H1 (cell line): Measurements from ENCODE around the gene NIPAL3. TPM values are rescaled to one million over a fixed set of nuclear protein-coding genes. Genes with fewer than 3 reads are reported as not detected.

Experiments used
- ASH2L ChIP-seq: fragments of 200-600, 300-600 bp; sonication (generic); IDR thresholded peaks from one replicate; pipeline ENCODE4 v1.7.1; 2017; ENCODE audit warnings: low read length
- CBX5 ChIP-seq: fragments of 300-800, 300-1000 bp; sonication (generic); IDR thresholded peaks from 2 replicates; pipeline ENCODE4 v1.7.1; 2016; ENCODE audit warnings: antibody characterized with exemption, low read length, low read depth
- POLR2AphosphoS5 ChIP-seq: IDR thresholded peaks from 2 replicates; pipeline ENCODE4 v1.6.1; 2011; ENCODE audit warnings: low read depth, low read length
- polyA plus RNA-seq, 7 experiments: library from polyadenylated mRNA; depleted of rRNA in 3 of 7; stranded (reverse) in 5 of 7; unstranded in 2 of 7; fragments of >200 nt in 5 of 7; fragments of 200-250 nt in 2 of 7; gene quantifications; 1 replicate in 5 of 7; 2 replicates in 1 of 7; 4 replicates in 1 of 7; pipeline versions ENCODE4 v1.2.1 to v1.2.3, GENCODE V29; 2011 to 2013; ENCODE audit warnings: missing spikeins in 2 of 7, mixed read lengths in 2 of 7
- total RNA-seq: library from RNA; stranded (reverse); fragmentation: NEBNext Ultra II Directional; extraction: Animal tissue kit (Norgen Biotek cat#: 25700); gene quantifications from 2 replicates; pipeline ENCODE4 v1.2.1, GENCODE V29; 2021
- TF ChIP-seq, protein P1 (sequence below): fragments of 300-600 bp; sonication (generic); IDR thresholded peaks from 2 replicates; pipeline ENCODE4 v1.7.1; 2012; ENCODE audit warnings: low read length, moderate library complexity, mild to moderate bottlenecking, inconsistent platforms; ENCODE audit not compliant: insufficient replicate concordance

Gene NIPAL3
- total and polyA plus RNA-seq, 2 of the 8 experiments (the other 6 are each of a cell fraction or from before 2014, with no cell fraction given), result 8.8 to 11.0 TPM

DNA sequence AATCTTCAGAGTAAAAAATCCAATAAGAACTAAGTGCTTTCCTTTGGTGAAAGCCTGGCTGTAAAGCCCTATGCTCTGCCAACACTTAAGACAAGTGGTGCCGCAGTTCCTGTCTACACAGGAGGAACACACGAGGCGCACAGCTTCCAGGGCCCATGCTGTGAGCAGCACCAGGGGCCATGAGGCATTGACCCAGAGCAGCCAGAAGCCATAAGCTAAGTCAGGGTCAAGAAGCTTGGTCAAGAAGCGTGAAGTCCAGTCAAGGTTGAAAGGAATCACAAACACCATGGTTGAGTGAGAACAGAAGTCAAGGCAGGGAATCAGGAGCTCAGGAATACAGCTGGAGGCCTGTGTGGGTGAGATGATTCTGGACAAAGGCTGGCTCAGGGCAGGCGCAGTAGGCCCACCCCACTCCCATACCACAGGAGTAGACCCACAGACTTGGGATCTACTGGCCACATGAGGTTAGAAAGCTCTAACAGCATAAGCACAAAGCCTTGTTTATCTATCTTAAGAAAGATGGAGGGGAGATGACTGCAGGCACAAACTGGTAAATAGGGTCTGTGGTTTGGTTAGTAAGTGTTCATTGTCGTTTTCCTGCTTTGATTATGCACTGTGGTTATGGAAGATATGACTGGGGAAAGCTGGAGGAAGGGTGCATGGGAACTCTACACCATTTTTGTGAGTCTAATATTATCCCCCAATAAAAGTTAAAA, 44.1 kb downstream of the NIPAL3 start (continued):
- TF ChIP-seq, protein P1, sequence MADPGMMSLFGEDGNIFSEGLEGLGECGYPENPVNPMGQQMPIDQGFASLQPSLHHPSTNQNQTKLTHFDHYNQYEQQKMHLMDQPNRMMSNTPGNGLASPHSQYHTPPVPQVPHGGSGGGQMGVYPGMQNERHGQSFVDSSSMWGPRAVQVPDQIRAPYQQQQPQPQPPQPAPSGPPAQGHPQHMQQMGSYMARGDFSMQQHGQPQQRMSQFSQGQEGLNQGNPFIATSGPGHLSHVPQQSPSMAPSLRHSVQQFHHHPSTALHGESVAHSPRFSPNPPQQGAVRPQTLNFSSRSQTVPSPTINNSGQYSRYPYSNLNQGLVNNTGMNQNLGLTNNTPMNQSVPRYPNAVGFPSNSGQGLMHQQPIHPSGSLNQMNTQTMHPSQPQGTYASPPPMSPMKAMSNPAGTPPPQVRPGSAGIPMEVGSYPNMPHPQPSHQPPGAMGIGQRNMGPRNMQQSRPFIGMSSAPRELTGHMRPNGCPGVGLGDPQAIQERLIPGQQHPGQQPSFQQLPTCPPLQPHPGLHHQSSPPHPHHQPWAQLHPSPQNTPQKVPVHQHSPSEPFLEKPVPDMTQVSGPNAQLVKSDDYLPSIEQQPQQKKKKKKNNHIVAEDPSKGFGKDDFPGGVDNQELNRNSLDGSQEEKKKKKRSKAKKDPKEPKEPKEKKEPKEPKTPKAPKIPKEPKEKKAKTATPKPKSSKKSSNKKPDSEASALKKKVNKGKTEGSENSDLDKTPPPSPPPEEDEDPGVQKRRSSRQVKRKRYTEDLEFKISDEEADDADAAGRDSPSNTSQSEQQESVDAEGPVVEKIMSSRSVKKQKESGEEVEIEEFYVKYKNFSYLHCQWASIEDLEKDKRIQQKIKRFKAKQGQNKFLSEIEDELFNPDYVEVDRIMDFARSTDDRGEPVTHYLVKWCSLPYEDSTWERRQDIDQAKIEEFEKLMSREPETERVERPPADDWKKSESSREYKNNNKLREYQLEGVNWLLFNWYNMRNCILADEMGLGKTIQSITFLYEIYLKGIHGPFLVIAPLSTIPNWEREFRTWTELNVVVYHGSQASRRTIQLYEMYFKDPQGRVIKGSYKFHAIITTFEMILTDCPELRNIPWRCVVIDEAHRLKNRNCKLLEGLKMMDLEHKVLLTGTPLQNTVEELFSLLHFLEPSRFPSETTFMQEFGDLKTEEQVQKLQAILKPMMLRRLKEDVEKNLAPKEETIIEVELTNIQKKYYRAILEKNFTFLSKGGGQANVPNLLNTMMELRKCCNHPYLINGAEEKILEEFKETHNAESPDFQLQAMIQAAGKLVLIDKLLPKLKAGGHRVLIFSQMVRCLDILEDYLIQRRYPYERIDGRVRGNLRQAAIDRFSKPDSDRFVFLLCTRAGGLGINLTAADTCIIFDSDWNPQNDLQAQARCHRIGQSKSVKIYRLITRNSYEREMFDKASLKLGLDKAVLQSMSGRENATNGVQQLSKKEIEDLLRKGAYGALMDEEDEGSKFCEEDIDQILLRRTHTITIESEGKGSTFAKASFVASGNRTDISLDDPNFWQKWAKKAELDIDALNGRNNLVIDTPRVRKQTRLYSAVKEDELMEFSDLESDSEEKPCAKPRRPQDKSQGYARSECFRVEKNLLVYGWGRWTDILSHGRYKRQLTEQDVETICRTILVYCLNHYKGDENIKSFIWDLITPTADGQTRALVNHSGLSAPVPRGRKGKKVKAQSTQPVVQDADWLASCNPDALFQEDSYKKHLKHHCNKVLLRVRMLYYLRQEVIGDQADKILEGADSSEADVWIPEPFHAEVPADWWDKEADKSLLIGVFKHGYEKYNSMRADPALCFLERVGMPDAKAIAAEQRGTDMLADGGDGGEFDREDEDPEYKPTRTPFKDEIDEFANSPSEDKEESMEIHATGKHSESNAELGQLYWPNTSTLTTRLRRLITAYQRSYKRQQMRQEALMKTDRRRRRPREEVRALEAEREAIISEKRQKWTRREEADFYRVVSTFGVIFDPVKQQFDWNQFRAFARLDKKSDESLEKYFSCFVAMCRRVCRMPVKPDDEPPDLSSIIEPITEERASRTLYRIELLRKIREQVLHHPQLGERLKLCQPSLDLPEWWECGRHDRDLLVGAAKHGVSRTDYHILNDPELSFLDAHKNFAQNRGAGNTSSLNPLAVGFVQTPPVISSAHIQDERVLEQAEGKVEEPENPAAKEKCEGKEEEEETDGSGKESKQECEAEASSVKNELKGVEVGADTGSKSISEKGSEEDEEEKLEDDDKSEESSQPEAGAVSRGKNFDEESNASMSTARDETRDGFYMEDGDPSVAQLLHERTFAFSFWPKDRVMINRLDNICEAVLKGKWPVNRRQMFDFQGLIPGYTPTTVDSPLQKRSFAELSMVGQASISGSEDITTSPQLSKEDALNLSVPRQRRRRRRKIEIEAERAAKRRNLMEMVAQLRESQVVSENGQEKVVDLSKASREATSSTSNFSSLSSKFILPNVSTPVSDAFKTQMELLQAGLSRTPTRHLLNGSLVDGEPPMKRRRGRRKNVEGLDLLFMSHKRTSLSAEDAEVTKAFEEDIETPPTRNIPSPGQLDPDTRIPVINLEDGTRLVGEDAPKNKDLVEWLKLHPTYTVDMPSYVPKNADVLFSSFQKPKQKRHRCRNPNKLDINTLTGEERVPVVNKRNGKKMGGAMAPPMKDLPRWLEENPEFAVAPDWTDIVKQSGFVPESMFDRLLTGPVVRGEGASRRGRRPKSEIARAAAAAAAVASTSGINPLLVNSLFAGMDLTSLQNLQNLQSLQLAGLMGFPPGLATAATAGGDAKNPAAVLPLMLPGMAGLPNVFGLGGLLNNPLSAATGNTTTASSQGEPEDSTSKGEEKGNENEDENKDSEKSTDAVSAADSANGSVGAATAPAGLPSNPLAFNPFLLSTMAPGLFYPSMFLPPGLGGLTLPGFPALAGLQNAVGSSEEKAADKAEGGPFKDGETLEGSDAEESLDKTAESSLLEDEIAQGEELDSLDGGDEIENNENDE, result no peak
- no peak for TF ChIP-seq ASH2L
- no peak for TF ChIP-seq CBX5
- TF ChIP-seq POLR2AphosphoS5, result no peak
